GM18517 (cell line): Measurements from ENCODE around the gene KIRREL3.

Experiments
- ATAC-seq: cut with Tn5 transposase; IDR thresholded peaks from one replicate; pipeline ENCODE4 v1.9.1; 2021; ENCODE audit warnings: mild to moderate bottlenecking, moderate library complexity; ENCODE audit not compliant: unreplicated experiment

The KIRREL3 gene

DNA sequence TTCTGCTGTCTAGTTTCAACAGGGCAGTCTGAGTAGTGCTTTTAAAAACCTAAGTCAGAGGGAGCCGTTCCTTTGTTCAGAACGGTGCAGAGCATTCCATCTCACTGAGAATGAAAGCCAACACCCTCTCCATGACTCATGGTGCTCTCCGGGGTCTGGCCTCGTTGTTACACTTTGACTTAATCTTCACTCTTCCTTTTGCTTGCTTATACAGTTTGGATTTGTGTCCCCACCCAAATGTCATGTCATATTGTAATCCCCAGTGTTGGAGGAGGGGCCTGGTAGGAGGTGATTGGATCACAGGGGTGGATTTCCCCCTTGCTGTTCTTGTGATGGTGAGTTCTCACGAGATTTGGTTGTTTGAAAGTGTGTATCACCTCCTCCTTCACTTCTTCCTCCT, 352.8 kb downstream of the KIRREL3 start:
- ATAC-seq: no peak

DNA sequence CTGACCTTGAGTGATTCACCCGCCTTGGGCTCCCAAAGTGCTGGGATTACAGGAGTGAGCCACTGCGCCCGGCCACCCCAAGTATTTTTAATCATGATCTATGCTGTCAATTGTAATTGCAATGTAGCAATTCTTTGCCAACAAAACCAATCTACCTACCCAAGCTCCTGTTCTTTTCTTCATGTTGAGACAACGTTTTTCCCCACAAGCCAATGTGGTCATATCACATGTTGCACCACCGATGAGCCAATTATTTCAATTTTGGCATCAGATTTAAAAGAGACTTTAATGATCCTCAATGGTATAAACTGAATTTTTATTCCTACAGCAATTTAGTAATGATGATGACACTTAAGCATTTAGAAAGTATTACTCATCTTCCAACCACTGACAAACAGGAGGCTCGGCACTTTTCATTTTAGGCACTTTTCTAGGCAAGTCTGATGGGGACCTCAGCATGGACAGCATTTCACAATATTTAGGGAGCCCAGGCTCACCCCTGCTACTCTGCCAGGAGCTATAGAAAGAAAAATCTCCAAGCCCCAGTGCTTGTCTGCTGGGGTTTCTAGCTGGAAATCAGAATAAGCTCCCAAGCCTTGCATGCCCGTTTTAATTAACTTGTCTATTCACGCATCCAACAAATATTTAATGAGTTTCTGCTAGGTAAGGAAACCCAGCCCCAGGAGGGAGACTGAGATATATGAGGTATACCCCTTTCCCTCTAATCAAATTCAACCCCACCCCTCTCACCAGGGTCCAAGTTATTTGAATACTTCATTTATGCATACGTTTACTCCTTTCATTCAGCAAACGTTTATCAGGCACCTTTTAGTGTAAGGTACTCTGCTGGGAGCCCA, 353.6 kb downstream of the KIRREL3 start:
- no peak for ATAC-seq

DNA sequence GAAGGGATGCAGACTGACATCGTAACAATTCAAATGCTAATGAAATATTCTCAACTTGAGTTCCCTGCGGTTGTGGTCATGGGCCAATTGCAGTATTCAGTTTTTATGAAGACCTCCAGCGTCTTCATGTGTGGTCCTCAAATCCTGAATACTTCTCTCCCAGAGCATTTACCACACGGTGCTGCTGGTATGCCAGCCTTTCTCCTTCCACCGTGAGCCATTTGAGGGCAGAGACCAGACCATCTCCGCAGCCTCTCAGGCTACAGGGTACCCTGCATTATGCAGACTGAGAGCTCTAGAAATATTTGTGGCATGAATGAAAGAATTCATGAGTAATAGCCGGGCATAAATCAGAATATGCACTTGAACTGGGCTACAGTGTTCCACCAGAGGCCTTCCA, 355.4 kb downstream of the KIRREL3 start:
- ATAC-seq: no peak

DNA sequence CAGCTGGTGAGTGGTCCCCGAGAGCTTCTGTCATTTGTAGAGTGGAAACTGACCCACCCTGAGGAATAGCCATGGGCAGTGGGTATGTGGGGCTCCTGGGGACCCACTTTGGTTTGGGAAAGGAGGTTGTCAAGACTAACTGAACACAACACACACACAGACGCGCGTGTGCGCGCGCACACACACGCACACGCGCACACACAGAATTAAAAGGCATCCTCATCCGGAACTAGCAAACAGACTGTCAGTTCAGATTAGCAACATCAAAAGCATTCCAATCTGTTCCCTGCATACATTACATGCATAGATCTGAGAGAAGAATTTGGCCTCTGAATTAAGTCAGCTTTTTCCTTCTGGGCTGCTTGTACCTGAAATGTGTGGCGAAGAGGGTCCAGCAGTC, 360.4 kb downstream of the KIRREL3 start:
- ATAC-seq: no peak

DNA sequence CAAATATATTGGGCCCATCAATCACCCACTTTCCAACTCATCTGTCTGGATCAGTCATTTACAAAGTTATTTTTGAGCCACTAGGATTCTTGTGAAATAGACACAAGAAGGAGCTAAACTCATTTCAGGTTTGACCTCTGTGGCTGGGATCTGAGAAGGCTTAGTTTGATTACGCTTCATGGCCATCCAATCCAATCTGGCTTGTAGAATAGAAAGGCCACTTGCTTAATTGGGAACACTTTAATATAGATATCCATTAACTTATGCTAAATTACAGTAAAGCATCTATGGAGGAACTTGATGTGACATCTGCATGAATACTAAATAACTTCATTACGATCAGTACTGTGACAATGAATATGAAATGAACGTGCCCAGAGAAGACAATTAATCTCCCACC, 360.9 kb downstream of the KIRREL3 start:
- ATAC-seq: no peak

DNA sequence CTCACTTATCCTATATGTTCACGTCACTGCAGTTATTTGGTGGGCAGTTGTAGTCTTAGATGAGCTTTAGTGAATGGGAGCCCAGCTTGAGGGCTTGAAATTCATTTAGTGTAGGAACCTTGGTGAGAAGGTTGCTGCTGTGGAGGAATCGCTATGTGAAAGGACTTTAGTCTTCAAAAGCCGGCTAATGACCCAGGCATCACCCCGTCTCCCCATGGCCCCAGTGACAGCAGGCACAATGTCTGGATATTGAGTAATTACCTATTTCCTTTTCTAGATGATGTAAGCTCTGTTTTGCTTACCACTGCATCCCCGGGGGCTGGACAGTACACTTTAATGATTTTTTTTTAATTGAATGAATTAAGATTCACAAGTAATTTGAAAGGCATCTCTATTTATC, 361.9 kb downstream of the KIRREL3 start:
- ATAC-seq: no peak

DNA sequence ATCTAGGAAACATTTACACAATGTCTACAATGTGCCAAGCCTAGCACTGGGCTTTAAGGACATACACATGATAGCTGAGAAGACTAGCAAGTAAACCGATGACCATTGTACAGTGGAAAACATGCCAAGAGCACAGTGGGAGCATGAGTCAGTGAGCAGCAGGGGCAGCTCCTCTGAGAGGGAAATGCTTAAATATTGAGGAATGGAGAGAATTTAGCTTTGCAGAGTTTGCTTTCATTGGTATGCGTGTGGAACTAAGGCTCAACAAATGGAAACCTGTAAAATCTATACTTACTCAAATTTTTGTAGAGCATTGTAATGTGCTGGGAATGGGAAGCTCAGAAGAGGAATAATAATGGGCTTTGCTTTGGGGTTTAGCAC, 362.8 kb downstream of the KIRREL3 start:
- ATAC-seq: no peak

DNA sequence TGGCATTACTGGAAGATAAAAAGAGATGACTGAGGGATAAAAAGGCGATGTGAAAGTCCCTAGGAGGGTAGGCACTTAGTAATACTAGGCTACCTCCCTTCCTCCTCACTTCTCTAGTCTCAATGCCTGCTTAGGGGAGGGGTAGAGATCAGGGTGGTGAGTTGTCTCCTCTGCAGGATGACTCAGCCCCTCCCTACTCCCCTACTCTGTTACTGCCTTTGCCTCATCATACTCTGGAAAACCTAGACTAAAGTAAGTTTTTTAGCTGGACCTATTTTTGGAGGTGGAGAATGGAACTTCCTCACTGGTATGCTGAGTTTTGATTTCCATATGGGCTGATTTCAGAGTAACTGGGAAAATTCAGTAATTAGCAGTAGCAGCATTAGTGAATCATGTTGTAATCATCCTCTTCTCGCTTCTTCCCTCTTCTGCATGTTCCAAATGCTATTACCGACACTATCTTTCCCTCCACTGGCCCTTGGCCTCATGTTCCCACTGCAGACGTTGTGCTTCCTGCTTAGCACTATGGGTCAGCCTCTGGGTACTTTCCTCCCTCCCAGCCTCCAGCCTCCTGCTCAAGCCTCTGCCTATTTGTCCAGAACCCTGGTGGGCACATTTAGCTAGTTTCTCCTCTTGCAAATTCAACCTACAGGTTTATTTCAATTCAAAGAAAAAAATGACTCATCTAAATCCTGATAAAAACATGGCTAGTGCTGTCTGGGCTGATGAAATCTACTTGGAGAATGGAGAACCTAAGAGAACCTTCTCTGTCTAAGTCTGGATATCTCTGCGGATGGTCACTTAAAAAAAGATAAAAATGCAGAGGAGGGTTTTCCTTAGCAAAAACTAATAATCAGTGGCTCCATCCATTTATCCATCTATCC, 363.4 kb downstream of the KIRREL3 start:
- ATAC-seq: no peak

DNA sequence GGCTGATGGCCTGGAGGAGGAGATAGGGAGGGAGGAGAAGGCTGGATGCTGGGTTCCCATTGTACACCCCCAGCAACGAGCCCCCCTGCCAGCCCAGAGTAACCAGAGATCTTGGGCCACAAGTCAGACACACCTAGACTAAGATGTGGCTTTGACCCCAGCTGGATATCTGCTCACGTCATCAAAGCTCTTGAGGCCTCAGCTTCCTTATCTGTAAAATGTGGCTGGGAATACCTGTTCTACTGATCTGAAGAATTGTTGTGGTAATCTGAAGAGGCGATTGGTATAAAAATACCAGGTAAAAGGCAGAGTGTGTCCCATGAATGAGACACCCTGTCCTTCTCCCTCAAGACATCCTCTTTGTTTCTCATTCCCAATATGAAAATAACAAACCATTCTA, 365.1 kb downstream of the KIRREL3 start:
- no peak for ATAC-seq

DNA sequence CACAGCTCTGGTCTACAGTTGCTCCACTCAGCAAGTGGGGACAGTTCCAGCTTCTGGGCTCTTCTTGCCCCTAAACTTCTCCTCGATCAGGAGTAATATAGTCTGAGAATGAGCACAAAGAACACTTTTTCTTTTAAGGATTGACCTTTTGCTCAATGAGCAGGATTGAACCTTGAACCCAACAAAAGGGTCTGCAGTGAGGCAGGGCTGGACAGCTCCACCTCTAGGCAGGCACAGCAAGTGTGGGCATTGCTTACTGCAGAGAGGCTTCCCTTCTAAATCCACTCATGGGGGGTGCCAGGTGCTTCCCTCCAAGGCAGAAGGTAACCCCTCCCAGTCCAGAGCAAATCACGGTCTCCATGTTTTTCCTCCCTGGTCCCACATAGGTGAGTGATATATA, 365.6 kb downstream of the KIRREL3 start:
- no peak for ATAC-seq

DNA sequence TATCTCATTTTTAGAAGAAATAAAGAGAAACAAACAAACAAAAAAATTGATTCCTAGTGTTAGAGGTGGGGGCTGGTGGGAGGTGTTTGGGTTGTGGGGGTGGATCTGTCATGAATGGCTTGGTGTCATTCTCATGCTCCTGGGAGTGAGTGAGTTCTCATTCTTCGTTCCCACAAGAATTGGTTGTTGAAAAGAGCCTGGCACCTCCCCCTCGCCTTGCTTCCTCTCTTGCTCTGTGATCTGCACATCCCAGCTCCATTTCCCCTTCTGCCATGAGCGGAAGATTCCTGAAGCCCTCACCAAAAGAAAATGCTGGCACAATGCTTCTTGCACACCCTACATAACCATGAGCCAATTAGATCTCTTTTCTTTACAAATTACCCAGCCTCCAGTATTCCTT, 367.2 kb downstream of the KIRREL3 start:
- no peak for ATAC-seq

DNA sequence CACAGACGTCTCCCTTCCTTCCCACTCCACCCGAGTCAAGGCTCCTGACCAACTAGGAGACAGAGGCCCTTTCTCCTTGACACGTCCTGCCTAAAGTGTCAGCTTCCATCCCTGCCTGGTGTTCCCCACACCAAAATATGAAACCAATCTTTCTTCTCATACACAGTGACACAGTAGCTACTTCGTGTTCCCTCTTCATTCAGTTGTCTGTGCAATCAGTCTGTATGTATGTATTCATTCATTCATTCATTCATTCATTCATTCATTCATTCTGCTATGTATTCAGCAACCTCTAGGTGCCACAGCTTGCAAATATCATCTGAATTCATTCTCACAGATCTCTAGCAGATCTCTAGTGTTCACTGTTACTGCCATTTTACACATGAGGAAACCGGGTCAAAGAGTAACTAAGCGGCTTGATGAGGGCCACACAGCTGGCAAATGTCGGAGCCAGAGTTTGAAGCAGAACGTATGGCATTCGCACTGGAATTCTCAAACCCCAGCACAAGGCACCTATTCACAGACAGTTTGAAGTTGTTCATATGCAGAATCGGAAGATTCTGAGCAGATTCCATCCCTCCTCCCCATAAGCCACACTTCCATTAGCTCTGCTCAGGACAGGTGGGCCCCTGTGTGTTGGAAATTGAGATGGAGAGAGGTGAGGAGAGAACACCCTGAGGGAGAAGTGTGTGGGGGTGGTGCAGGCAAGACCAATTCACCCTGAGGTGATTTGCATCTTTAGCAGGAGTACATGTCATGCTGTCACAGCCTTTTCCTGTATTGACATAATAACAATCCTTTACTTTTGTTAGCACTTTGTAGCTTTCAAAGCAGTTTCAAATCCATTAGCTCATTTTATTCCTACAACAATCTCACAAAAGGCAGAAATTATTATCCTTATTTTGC, 369.4 kb downstream of the KIRREL3 start:
- ATAC-seq: no peak

DNA sequence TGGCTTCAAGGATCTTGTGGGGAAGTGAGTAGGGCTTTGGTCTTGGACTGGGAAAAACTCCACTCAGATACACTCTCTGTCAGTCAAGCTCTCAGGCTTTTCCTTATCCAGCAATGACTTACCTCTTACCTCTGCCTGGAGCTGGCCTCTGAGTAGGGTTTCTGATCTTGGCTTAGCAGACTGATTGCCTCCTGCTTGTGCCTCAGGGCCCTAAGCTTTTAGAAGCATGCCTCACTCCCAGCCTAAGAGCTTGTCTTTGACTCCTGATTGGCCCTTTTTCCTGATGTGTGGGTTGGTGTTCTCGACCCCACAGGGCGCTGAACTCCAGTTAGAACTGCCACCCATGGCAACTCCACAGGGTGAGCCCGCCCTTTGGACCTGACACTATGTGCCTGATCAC, 370.1 kb downstream of the KIRREL3 start:
- no peak for ATAC-seq

DNA sequence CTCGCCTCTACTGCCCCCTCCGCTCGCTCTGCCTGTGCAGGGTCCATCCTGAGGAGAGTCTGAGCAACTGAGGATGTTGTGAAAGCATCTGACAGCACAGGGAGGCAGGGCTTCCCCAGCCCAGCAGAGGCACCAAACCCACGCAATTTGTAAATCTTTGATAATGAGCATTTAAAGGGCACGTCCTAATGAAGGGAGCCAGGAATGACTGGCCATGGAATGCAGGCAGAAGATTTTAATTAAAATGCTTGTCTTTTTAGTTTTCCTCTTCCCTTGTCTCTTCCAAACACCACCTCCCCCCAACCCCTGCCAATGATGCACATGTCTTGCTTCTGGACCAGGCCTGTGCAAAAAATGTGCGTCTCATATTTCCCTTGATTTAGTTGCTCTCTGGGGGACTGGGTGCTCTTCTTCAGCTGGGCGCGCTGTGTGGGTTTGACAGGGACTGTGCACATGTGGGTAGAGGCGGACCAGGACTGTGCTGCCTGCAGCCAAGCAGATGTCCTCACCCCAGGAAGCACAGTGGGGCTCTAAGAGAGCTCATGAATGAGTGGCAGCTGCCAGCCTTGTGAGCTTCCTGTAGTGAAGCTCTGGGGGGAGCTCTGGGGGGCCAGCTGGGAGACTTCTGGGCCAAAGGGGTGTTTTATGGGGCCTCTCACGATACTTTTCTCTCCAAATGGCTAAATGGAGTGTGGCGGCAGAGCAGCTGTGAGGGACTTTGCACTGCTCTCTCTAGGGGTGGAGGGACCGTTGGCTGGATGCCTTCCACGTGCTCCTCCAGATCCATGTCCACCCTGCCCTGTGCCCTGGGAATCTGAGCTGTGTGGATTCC, 371.6 kb downstream of the KIRREL3 start:
- no peak for ATAC-seq

DNA sequence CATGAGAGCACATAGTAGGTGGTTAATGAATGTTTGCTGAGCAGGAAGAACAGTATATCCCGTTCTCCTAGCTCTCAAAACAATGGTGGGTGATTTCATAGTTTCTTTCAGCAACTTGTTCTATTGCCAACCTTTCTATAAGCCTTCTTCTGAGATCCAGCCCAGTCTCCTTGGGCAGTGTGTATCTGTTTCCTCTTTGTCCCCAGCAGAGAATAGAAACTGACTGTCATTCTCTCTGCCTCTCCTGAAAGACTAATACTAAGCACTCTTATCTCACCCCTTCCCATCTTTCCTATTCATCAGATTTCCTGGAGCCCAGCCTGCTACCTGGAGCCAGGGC, 372.1 kb downstream of the KIRREL3 start:
- no peak for ATAC-seq

DNA sequence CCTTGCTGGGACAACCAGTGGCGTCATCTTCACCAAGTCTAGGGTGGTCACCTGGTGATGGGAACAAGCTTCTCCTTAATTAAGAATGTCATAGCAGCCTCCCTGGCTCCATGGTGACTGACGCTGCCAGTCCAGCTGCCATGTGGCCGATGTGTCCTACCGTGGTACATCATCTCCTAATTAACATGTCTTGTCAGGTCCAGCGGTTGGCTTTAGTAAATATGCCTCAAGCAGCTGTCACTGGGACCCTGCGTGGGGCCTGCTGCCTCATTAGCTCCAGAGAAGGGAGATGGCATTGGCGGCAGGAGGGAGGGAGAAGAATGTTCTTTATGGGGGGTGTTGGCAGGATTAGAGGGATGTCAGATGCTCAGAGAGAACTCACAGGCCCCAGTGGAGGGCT, 373.1 kb downstream of the KIRREL3 start:
- no peak for ATAC-seq

DNA sequence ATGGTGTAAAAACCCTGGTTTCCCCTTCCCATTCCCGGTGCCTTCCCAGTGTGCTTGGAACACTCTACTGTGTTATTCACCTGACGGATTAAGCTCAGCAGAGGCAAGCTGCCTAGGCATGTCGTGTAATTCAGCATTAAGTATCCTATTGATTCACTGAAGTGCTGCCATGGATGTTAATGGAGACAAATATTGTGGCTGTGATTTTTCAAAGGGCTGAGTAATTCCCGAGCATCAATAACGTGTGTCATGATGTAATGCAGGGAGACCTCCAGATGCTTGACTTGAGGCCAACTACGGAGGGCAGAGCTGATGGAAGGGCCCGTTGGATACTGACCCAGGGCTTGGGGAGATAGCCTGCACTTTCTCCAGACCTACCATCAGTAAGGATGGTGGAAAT, 376.1 kb downstream of the KIRREL3 start:
- ATAC-seq: no peak

DNA sequence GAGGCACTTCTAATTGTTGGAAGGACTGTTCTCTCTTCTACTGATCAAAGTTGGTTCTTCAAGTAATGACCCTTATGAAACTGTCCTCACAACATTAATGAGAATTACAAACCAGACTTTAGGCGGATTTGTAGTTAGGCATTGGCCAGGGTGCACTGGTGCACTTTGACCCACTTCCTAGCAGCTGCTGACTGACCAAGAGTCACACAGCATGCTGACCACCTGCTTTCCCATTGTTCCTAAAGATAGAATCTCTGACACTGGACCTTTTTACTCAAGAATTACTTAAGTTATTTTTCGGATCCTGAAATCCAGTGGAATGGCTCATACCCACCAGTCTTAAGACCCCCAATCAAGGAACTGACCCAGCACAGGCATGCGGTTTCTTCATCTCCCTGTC, 381.1 kb downstream of the KIRREL3 start:
- no peak for ATAC-seq

DNA sequence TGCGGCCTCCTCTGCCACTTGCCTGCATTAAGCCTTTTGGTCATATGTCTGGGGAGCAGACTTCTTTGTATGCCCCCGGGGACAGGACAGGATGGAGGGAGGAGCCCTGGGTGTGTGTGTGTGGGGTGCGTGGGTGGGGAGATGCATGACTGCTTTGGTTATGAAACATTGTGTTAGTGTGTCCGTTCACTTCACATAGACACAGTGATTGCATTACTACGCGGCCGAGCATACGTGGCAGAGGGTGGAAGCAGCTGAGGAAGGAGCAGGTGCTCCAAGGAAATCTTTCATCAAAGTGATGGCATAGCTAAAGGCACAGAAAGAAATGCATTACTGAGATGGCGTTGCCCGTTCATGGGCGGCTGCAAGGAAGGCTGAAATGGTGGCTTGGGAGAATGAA, 384.7 kb downstream of the KIRREL3 start:
- ATAC-seq: no peak

DNA sequence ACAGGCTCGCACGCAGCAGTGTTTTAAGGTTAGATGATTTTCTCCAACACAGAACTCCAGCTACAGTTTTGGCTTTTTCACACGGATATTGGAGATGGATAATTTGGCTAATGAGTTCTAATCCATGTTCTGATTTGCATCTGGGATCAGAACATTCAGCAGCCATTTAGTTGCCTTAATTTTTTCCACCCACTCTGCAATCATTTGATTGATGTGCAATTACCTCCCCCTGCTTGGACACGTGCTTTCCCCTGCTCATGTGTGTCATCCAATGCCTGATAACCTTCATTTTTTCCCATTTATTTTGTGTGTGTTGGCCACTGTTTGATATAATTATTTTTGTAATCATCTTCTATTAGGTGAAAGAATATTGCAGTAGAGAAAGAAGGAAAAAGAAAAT, 387.3 kb downstream of the KIRREL3 start:
- ATAC-seq: no peak
